Right lobe of liver (tissue), 4 donors: Measurements from ENCODE around the gene OSBPL10.

Experiments
- CTCF ChIP-seq, 4 donors: fragments of 200-600 bp in 3 of 4; fragments of 450-650 bp in 1 of 4; IDR thresholded peaks; one replicate each; pipeline versions ENCODE4 v1.5.1 to v1.8.0; 2016 to 2022; ENCODE audit warnings: antibody characterized with exemption in 4 of 4, mild to moderate bottlenecking in 2 of 4
- POLR2A ChIP-seq: fragments of 450-650 bp; IDR thresholded peaks from one replicate; pipeline ENCODE4 v1.6.1; 2017; ENCODE audit warnings: antibody characterized with exemption, mild to moderate bottlenecking
- donor health status: DM: no; HTN: no; CAD: no.
- donor health status: DM: no; HTN: no; CAD: no.
- donor health status: DM: no; HTN: yes; CAD: no.

GRCh38 chr3:31625358-31625757 is 355.7 kb downstream of the OSBPL10 start:
- TF ChIP-seq POLR2A (no peak), CTCF (IDR thresholded peaks at IDR 0.05) (no peak)
